KMS-11 (cell line): ENCODE data around the gene NAAA.

Experiments
- H2AFZ ChIP-seq: fragments of 200-600 bp; sonication (generic); 2 replicates; pipeline ENCODE4 v1.6.1; 2016; ENCODE audit warnings: antibody characterized with exemption, mixed run types, low read depth
- H3K27ac ChIP-seq: fragments of 200-600 bp; sonication (generic); 2 replicates; pipeline ENCODE4 v1.6.1; 2016; ENCODE audit warnings: mild to moderate bottlenecking, mixed run types
- H3K27me3 ChIP-seq: fragments of 200-600 bp; sonication (generic); 2 replicates; pipeline ENCODE4 v1.6.1; 2017; ENCODE audit warnings: mild to moderate bottlenecking, low read depth, mixed run types, moderate library complexity; ENCODE audit not compliant: insufficient read depth
- H3K36me3 ChIP-seq: fragments of 200-600 bp; sonication (generic); 2 replicates; pipeline ENCODE4 v1.6.1; 2017; ENCODE audit warnings: mild to moderate bottlenecking, mixed run types; ENCODE audit not compliant: insufficient read depth
- H3K4me1 ChIP-seq: fragments of 200-600 bp; sonication (generic); 2 replicates; pipeline ENCODE4 v1.6.1; 2016; ENCODE audit warnings: mild to moderate bottlenecking, low read depth, mixed run types; ENCODE audit not compliant: poor library complexity, severe bottlenecking
- H3K4me2 ChIP-seq: fragments of 200-600 bp; sonication (generic); 2 replicates; pipeline ENCODE4 v1.7.0; 2016; ENCODE audit warnings: mild to moderate bottlenecking, mixed run types
- H3K4me3 ChIP-seq: fragments of 200-600 bp; sonication (generic); IDR thresholded peaks from 2 replicates; pipeline ENCODE4 v1.6.1; 2017; ENCODE audit warnings: low read depth, low read length, mixed read lengths; ENCODE audit not compliant: insufficient read depth
- H3K79me2 ChIP-seq: fragments of 200-600 bp; sonication (generic); 2 replicates; pipeline ENCODE4 v1.6.1; 2016; ENCODE audit warnings: low read depth, mixed run types; ENCODE audit not compliant: insufficient read depth
- H3K9ac ChIP-seq: fragments of 200-600 bp; sonication (generic); 2 replicates; pipeline ENCODE4 v1.6.1; 2016; ENCODE audit warnings: mild to moderate bottlenecking, mixed run types
- H4K20me1 ChIP-seq: fragments of 200-600 bp; sonication (generic); 2 replicates; pipeline ENCODE4 v1.6.1; 2016; ENCODE audit warnings: mild to moderate bottlenecking, mixed run types; ENCODE audit not compliant: insufficient read depth
- TF ChIP-seq, protein P1 (sequence below): fragments of 200-600 bp; sonication (generic); conservative IDR thresholded peaks from 2 replicates; pipeline ENCODE4 v1.6.1; 2017; ENCODE audit warnings: low read depth, mild to moderate bottlenecking, antibody characterized with exemption, low read length, moderate library complexity, mixed read lengths

NAAA gene

DNA sequence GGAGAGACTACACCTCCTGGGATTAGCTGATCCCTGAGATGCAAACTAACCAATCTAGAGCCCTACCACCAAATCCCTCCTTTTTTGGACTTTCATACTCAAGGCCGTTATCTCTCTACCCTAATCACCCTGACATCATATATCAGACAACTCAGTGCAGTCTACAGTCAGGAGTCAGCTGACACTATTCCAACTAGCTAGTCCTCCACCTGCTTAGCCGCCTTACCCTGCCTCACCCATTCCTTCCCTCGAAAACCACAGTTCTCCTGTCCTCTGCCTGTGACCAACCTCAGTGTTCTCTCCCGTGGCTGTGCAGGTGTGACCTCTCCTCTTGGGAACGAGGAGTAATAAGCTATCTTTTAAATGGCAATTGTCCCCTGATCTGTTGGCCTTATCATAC lies 36.7 kb downstream of the NAAA start:
- Histone ChIP-seq H3K27ac (peak overlapping the region; percentile 6; the same call in 1 of the 2 replicates), H3K27me3 (no peaks in the 10 kb centered on the region), H3K36me3 (no peaks in the 10 kb centered on the region), H3K4me2 (peak overlapping the region; percentile 24; the same call in 1 of the 2 replicates), H3K4me3 (no peak overlapping the region), H3K4me1 (peaks cover 74% of the 10 kb centered on the region), H3K79me2 (no peaks in the 10 kb centered on the region), H3K9ac (no peak overlapping the region), H2AFZ (peak overlapping the region; percentile 29; the same call in 1 of the 2 replicates), H4K20me1 (no peaks in the 10 kb centered on the region)
- TF ChIP-seq, protein P1, sequence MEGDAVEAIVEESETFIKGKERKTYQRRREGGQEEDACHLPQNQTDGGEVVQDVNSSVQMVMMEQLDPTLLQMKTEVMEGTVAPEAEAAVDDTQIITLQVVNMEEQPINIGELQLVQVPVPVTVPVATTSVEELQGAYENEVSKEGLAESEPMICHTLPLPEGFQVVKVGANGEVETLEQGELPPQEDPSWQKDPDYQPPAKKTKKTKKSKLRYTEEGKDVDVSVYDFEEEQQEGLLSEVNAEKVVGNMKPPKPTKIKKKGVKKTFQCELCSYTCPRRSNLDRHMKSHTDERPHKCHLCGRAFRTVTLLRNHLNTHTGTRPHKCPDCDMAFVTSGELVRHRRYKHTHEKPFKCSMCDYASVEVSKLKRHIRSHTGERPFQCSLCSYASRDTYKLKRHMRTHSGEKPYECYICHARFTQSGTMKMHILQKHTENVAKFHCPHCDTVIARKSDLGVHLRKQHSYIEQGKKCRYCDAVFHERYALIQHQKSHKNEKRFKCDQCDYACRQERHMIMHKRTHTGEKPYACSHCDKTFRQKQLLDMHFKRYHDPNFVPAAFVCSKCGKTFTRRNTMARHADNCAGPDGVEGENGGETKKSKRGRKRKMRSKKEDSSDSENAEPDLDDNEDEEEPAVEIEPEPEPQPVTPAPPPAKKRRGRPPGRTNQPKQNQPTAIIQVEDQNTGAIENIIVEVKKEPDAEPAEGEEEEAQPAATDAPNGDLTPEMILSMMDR, result no peak

- H3K79me2 ChIP-seq, result no peaks in the 10 kb centered on the region
- H3K36me3 ChIP-seq, result no peaks in the 10 kb centered on the region
- peak within 1 kb of the TSS; percentile 41 for H3K4me2 ChIP-seq
- no peak within 1 kb of the TSS for H3K9ac ChIP-seq
- peak within 1 kb of the TSS; percentile 30; the same call in 1 of the 2 replicates for H2AFZ ChIP-seq
- TF ChIP-seq, protein P1, result no peak
- H3K4me3 ChIP-seq, result peak within 1 kb of the TSS; percentile 31
- H4K20me1 ChIP-seq, result no peaks in the 10 kb centered on the region
- no peaks in the 10 kb centered on the region for H3K27me3 ChIP-seq
- peak within 1 kb of the TSS; percentile 13; the same call in 1 of the 2 replicates for H3K27ac ChIP-seq
- H3K4me1 ChIP-seq, result peaks cover 57% of the 10 kb centered on the region
Observed at GRCh38 chr4:75902352-75902751, 38.5 kb downstream of the NAAA start, which contains the start of gene PPEF2. PPEF2 (minus strand) TSS chr4:75902452; CDS start chr4:75896325, 6,127 bp downstream.

- Histone ChIP-seq H3K4me3 (no peak overlapping the region), H4K20me1 (no peaks in the 10 kb centered on the region), H3K27me3 (no peaks in the 10 kb centered on the region), H3K9ac (no peak overlapping the region), H3K36me3 (no peaks in the 10 kb centered on the region), H3K4me1 (peaks cover 34% of the 10 kb centered on the region), H2AFZ (no peak overlapping the region), H3K4me2 (no peak overlapping the region), H3K79me2 (no peaks in the 10 kb centered on the region), H3K27ac (no peak overlapping the region)
- TF ChIP-seq, protein P1, result no peak
Observed at GRCh38 chr4:75898536-75898935, 42.3 kb downstream of the NAAA start.

DNA sequence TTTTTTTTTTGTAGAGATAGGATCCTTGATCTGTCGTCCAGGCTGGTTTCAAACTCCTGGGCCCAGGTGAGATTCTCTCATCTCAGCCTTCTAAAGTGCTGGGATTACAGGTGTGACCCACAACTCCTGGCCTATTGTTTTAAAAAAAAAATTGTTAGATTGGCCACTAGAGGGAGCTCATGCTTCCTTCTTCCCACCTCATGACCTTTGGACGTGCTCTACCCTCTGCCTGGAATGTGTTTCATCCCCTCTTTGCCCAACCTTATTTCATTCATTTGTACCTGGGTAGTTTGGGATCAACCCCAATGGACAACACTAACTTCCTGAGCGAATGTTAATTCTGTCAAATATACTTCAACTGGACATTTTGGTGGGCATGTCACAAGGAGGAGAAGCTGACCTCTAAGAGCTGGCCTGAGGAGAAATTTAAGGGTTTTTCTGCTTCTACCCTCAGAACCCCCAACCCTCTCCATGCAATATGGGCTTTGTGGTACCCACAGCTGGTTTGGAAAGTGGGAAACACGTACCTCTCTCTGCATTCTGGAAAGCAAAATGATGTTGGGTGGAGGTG lies 45.0 kb downstream of the NAAA start:
- Histone ChIP-seq H3K36me3 (no peaks in the 10 kb centered on the region), H3K9ac (no peak overlapping the region), H3K4me1 (peaks cover 10% of the 10 kb centered on the region), H3K4me2 (no peak overlapping the region), H3K27ac (no peak overlapping the region), H2AFZ (no peak overlapping the region; the same call in 1 of the 2 replicates), H3K4me3 (no peak overlapping the region), H4K20me1 (no peaks in the 10 kb centered on the region), H3K27me3 (no peaks in the 10 kb centered on the region), H3K79me2 (no peaks in the 10 kb centered on the region)
- TF ChIP-seq, protein P1, result peak; percentile 94
